ENCODE results near the gene METTL5. TPM values are rescaled to one million over a fixed set of nuclear protein-coding genes. Genes with fewer than 3 reads are reported as not detected.
A peak's percentile ranks its signal among the peaks of the same experiment; 100 is the strongest.

Gene METTL5
- total RNA-seq, 1 donor from 2014 or later: 49.4 TPM

DNA sequence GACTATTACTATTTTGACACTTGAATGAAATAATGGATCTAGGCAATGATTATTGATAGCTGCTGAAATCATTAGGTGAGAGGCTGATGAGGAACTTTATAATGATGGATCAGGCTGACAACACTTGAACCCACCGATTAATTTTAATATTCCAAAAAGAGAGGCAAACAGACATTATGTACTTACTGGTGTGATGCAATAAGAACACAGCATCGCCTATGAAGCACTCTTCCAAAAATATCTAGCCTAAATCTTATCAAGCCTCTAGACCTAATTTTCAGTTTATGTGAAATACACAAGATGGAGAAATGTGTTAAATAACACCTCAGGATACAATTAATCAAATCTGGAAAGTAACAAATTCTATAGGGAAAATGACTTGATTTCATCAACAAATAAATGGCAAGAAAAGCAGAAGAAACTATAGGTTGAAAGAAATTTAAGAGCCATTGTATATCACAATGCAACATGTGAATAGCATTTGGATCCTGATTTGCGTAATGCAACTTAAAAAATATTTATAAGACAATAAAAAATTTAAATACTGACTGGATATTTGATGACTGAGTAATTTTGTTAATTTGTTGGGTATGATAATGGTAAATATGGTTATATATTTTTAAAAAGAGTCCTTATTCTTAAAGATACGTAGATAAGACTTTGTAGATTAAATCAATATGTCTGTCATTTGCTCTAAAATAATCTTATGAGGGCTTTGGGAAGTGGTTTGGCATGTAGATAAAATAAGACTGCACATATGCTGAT, 43.3 kb downstream of the METTL5 start:
- Mint-ChIP-seq H3K36me3 (no peaks in the 10 kb centered on the region), H3K27ac (no peak overlapping the region), H3K4me3 (no peak overlapping the region), H3K27me3 (no peaks in the 10 kb centered on the region), H3K9me3 (no peaks in the 10 kb centered on the region), H3K4me1 (ENCODE audit: unreplicated experiment) (peaks cover 5% of the 10 kb centered on the region)
- DNase-seq (ENCODE audit: extremely low spot score, unreplicated experiment): no peak
- TF ChIP-seq, protein P1, sequence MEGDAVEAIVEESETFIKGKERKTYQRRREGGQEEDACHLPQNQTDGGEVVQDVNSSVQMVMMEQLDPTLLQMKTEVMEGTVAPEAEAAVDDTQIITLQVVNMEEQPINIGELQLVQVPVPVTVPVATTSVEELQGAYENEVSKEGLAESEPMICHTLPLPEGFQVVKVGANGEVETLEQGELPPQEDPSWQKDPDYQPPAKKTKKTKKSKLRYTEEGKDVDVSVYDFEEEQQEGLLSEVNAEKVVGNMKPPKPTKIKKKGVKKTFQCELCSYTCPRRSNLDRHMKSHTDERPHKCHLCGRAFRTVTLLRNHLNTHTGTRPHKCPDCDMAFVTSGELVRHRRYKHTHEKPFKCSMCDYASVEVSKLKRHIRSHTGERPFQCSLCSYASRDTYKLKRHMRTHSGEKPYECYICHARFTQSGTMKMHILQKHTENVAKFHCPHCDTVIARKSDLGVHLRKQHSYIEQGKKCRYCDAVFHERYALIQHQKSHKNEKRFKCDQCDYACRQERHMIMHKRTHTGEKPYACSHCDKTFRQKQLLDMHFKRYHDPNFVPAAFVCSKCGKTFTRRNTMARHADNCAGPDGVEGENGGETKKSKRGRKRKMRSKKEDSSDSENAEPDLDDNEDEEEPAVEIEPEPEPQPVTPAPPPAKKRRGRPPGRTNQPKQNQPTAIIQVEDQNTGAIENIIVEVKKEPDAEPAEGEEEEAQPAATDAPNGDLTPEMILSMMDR (conservative IDR thresholded peaks at IDR 0.05): no peak

DNA sequence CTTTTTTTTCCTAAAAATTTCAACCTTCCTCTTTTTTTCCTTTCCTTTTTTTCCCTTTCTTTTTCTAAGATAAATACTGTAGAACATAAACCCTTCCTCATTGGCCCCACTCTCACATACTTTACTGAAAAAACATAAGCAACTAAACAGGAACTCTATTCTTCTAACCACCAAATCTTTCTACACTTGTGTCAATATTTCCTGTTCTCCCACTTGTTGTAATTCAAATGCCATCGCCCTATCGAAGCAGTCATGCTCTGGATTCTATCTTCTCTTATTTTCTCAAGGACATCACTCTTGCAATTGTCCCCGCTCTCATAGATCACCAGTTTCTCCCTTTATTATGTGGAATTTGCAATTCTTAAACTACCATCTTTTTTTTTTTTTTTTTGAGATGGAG, 46.3 kb downstream of the METTL5 start:
- H3K27me3 Mint-ChIP-seq: no peaks in the 10 kb centered on the region
- H3K4me1 Mint-ChIP-seq (ENCODE audit: unreplicated experiment): peaks cover 13% of the 10 kb centered on the region
- H3K4me3 Mint-ChIP-seq: no peak overlapping the region
- no peaks in the 10 kb centered on the region for H3K36me3 Mint-ChIP-seq
- TF ChIP-seq, protein P1 (conservative IDR thresholded peaks at IDR 0.05): no peak
- no peak for DNase-seq (ENCODE audit: extremely low spot score, unreplicated experiment)
- H3K9me3 Mint-ChIP-seq: no peaks in the 10 kb centered on the region
- H3K27ac Mint-ChIP-seq: no peak overlapping the region

- H3K27ac Mint-ChIP-seq: peak overlapping the region; percentile 35
- no peaks in the 10 kb centered on the region for H3K27me3 Mint-ChIP-seq
- TF ChIP-seq, protein P1 (conservative IDR thresholded peaks at IDR 0.05): no peak
- no peaks in the 10 kb centered on the region for H3K9me3 Mint-ChIP-seq
- DNase-seq (ENCODE audit: extremely low spot score, unreplicated experiment): no peak
- H3K4me1 Mint-ChIP-seq (ENCODE audit: unreplicated experiment): peaks cover 13% of the 10 kb centered on the region
- H3K4me3 Mint-ChIP-seq: no peak overlapping the region
- no peaks in the 10 kb centered on the region for H3K36me3 Mint-ChIP-seq
These were observed 48.4 kb downstream of the METTL5 start for GRCh38 chr2:169776252-169776761.

DNA sequence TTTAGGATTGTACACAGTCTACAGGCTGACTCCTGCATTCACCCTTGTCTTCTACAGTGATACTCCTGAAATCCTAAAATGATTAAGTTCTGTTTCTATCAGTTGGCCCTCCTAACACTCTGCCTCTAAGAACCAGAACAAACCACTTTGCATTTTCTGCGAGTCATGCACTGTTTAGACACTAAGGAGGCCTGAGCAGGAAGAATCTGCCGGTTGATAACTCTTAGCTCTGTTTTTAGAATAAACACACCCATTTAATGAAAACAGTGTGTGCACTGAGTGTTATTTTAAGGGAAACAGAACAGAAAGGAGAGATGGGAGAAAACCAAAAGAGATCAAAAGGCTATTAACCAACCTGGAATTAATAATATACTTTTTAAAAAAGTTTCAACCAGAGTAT, 48.9 kb downstream of the METTL5 start:
- H3K27ac Mint-ChIP-seq: no peak overlapping the region
- no peak for DNase-seq (ENCODE audit: extremely low spot score, unreplicated experiment)
- no peaks in the 10 kb centered on the region for H3K36me3 Mint-ChIP-seq
- TF ChIP-seq, protein P1 (conservative IDR thresholded peaks at IDR 0.05): no peak
- H3K4me1 Mint-ChIP-seq (ENCODE audit: unreplicated experiment): peaks cover 13% of the 10 kb centered on the region
- H3K4me3 Mint-ChIP-seq: no peak overlapping the region
- H3K27me3 Mint-ChIP-seq: no peaks in the 10 kb centered on the region
- H3K9me3 Mint-ChIP-seq: no peaks in the 10 kb centered on the region

DNA sequence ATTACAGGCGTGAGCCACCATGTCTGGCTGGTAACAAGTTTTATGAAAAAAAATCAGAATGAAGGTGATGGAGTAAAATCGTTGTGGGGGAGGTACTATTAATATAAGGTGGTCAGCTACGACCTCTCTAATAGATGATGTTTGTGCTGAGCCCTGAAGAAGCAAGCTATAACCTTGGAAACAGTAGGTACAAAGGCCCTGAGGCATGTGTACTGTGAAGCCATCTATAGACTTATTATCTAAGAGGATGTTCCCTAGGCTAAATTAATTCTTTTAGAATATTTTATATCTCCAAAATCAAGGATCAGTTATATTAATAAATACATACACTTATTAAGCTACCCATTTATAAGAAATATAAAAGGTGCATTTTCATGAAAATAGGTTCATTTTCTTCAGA, 49.4 kb downstream of the METTL5 start:
- peaks cover 13% of the 10 kb centered on the region for H3K4me1 Mint-ChIP-seq (ENCODE audit: unreplicated experiment)
- H3K27ac Mint-ChIP-seq: no peak overlapping the region
- H3K36me3 Mint-ChIP-seq: no peaks in the 10 kb centered on the region
- TF ChIP-seq, protein P1 (conservative IDR thresholded peaks at IDR 0.05): no peak
- no peak overlapping the region for H3K4me3 Mint-ChIP-seq
- H3K9me3 Mint-ChIP-seq: no peaks in the 10 kb centered on the region
- no peak for DNase-seq (ENCODE audit: extremely low spot score, unreplicated experiment)
- no peaks in the 10 kb centered on the region for H3K27me3 Mint-ChIP-seq

Data from type B pancreatic cell (in vitro differentiated cells).